Panc1 (cell line): ENCODE results near the gene SERPINB2. TPM values are rescaled to one million over a fixed set of nuclear protein-coding genes. Genes with fewer than 3 reads are reported as not detected.
"Not testable (repeated sequence)": the region's sequence is repeated elsewhere in the genome, so short reads cannot be mapped to it uniquely, and the experiment has no call there.

Source experiments
- ATAC-seq: fragments of 200-7000 bp; cut with Tn5 transposase; 2 replicates; pipeline ENCODE4 v1.9.1; 2020; ENCODE audit warnings: mild to moderate bottlenecking, moderate library complexity
- BruUV-seq: library from RNA; stranded (reverse); fragments of 400-500 nt; replicated peaks from 2 replicates; lab custom pipeline; 2021; lab: Mats Ljungman, UMichigan
- CTCF ChIA-PET: fragments of 300-600 bp; sonication (Branson Sonifier 250); formaldehyde crosslinking; loops from one replicate; lab custom pipeline; 2022; ENCODE audit warnings: antibody characterized with exemption; lab: Charles Lee
- POLR2A ChIA-PET: fragments of 300-600 bp; sonication (Branson Sonifier 250); formaldehyde crosslinking; loops from one replicate; lab custom pipeline; 2022; ENCODE audit warnings: antibody characterized with exemption; lab: Charles Lee
- DNase-seq: peaks from one replicate; pipeline ENCODE4 v3.0.0-alpha.2; 2010; ENCODE audit warnings: low read depth, low spot score
- H3K27ac ChIP-seq: 2 replicates; pipeline ENCODE4 v1.5.1; 2011; ENCODE audit warnings: mild to moderate bottlenecking, low read length, inconsistent platforms
- H3K27me3 ChIP-seq: fragments of 200-500 bp; sonication (Bioruptor generic); 2 replicates; pipeline ENCODE4 v1.6.0; 2014; ENCODE audit warnings: low read length, inconsistent platforms; ENCODE audit not compliant: control insufficient read depth, insufficient read depth
- H3K36me3 ChIP-seq: fragments of 200-500 bp; sonication (Bioruptor generic); 2 replicates; pipeline ENCODE4 v1.5.1; 2014; ENCODE audit warnings: inconsistent platforms, mild to moderate bottlenecking, low read length, moderate library complexity; ENCODE audit not compliant: control insufficient read depth, insufficient read depth
- H3K4me1 ChIP-seq: 2 replicates; pipeline ENCODE4 v1.5.1; 2011; ENCODE audit warnings: inconsistent platforms, mild to moderate bottlenecking, low read length, moderate library complexity; ENCODE audit not compliant: control insufficient read depth, insufficient read depth
- H3K4me3 ChIP-seq, 2 experiments: 2 replicates each; pipeline ENCODE4 v1.5.1; 2011 to 2012; ENCODE audit warnings: low read depth in 2 of 2, low read length in 2 of 2, mild to moderate bottlenecking in 2 of 2, inconsistent platforms in 1 of 2, moderate library complexity in 1 of 2
- H3K9me3 ChIP-seq: fragments of 200-500 bp; sonication (Bioruptor generic); 2 replicates; pipeline ENCODE4 v1.5.1; 2014; ENCODE audit warnings: low read depth, mild to moderate bottlenecking, inconsistent platforms, low read length, moderate library complexity; ENCODE audit not compliant: control insufficient read depth, insufficient read depth
- POLR2AphosphoS5 ChIP-seq: IDR thresholded peaks from 2 replicates; pipeline ENCODE4 v1.6.1; 2012; ENCODE audit warnings: mild to moderate bottlenecking, low read depth, low read length, moderate library complexity
- SIN3A ChIP-seq: IDR thresholded peaks from 2 replicates; pipeline ENCODE4 v1.6.1; 2012; ENCODE audit warnings: low read depth, mild to moderate bottlenecking, low read length, moderate library complexity, borderline replicate concordance; ENCODE audit not compliant: insufficient read depth
- TCF7L2 ChIP-seq: IDR thresholded peaks from 2 replicates; pipeline ENCODE4 v1.6.1; 2011; ENCODE audit warnings: mild to moderate bottlenecking, low read depth, low read length, inconsistent platforms
- in situ Hi-C: cut with HindIII; loops from 2 replicates; pipeline ENCODE4 v1.10.0; 2016; ENCODE audit warnings: low sequenced_read_pairs, low pct_unique_long_range_greater_than_20kb
- intact Hi-C: fragments of 100-400 bp; cut with micrococcal nuclease; formaldehyde crosslinking; loops from one replicate; pipeline ENCODE4 v1.10.0; 2022; ENCODE audit not compliant: unreplicated experiment
- total RNA-seq: library from RNA; stranded (reverse); gene quantifications from one replicate; pipeline ENCODE4 v1.2.1, GENCODE V29; 2021; ENCODE audit not compliant: unreplicated experiment
- TF ChIP-seq, protein P1 (sequence below), 2 experiments: IDR thresholded peaks; 2 replicates each; pipeline ENCODE4 v1.6.1; 2011 to 2012; ENCODE audit warnings: low read depth in 2 of 2, control low read depth in 1 of 2, low read length in 1 of 2, mild to moderate bottlenecking in 1 of 2, moderate library complexity in 1 of 2; ENCODE audit not compliant: insufficient read depth in 1 of 2
- TF ChIP-seq, protein P2 (sequence below): fragments of 450-650 bp; IDR thresholded peaks from 2 replicates; pipeline ENCODE4 v1.5.1; 2017; ENCODE audit warnings: mild to moderate bottlenecking

SERPINB2 gene
- total RNA-seq, 1 experiment from 2014 or later, result not detected

DNA sequence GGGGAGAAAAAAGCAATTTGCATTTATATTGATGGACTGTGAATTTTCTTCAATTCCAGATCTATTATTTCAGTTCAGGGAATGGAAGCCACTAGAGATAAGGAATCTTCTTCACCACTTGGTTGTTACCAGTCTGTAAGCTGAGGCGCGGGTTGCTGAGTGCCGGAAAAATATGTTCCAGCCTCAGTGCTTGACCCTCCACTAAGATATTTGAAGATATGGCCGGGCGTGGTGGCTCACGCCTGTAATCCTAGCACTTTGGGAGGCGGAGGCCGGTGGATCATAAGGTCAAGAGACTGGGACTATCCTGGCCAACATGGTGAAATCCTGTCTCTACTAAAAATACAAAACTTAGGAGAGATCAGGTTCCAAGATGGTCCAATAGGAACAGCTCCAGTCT, 52.5 kb downstream of the SERPINB2 start:
- H3K36me3 ChIP-seq, result no peaks in the 10 kb centered on the region
- no peaks in the 10 kb centered on the region for H3K9me3 ChIP-seq
- TF ChIP-seq, protein P1, sequence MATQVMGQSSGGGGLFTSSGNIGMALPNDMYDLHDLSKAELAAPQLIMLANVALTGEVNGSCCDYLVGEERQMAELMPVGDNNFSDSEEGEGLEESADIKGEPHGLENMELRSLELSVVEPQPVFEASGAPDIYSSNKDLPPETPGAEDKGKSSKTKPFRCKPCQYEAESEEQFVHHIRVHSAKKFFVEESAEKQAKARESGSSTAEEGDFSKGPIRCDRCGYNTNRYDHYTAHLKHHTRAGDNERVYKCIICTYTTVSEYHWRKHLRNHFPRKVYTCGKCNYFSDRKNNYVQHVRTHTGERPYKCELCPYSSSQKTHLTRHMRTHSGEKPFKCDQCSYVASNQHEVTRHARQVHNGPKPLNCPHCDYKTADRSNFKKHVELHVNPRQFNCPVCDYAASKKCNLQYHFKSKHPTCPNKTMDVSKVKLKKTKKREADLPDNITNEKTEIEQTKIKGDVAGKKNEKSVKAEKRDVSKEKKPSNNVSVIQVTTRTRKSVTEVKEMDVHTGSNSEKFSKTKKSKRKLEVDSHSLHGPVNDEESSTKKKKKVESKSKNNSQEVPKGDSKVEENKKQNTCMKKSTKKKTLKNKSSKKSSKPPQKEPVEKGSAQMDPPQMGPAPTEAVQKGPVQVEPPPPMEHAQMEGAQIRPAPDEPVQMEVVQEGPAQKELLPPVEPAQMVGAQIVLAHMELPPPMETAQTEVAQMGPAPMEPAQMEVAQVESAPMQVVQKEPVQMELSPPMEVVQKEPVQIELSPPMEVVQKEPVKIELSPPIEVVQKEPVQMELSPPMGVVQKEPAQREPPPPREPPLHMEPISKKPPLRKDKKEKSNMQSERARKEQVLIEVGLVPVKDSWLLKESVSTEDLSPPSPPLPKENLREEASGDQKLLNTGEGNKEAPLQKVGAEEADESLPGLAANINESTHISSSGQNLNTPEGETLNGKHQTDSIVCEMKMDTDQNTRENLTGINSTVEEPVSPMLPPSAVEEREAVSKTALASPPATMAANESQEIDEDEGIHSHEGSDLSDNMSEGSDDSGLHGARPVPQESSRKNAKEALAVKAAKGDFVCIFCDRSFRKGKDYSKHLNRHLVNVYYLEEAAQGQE (IDR thresholded peaks at IDR 0.05; ENCODE audit: insufficient read depth in 1 of 2, low read depth in 2 of 2, low read length in 1 of 2), result no peak
- TF ChIP-seq POLR2AphosphoS5 (no peak), TCF7L2 (no peak), SIN3A (no peak)
- TF ChIP-seq, protein P2, sequence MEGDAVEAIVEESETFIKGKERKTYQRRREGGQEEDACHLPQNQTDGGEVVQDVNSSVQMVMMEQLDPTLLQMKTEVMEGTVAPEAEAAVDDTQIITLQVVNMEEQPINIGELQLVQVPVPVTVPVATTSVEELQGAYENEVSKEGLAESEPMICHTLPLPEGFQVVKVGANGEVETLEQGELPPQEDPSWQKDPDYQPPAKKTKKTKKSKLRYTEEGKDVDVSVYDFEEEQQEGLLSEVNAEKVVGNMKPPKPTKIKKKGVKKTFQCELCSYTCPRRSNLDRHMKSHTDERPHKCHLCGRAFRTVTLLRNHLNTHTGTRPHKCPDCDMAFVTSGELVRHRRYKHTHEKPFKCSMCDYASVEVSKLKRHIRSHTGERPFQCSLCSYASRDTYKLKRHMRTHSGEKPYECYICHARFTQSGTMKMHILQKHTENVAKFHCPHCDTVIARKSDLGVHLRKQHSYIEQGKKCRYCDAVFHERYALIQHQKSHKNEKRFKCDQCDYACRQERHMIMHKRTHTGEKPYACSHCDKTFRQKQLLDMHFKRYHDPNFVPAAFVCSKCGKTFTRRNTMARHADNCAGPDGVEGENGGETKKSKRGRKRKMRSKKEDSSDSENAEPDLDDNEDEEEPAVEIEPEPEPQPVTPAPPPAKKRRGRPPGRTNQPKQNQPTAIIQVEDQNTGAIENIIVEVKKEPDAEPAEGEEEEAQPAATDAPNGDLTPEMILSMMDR, result no peak
- intact Hi-C loops, result no loop called here
- in situ Hi-C loops, result no loop called here
- ChIA-PET POLR2A (no interaction called here), CTCF (no interaction called here)
- ATAC-seq (no peak), DNase-seq (no peak)
- peaks cover 5% of the 10 kb centered on the region; the same call in 1 of the 2 replicates for H3K27me3 ChIP-seq
- no peak overlapping the region for H3K27ac ChIP-seq
- no TSS peak for BruUV-seq
- H3K4me1 ChIP-seq, result no peaks in the 10 kb centered on the region; the same call in 1 of the 2 replicates
- no peak overlapping the region for H3K4me3 ChIP-seq

DNA sequence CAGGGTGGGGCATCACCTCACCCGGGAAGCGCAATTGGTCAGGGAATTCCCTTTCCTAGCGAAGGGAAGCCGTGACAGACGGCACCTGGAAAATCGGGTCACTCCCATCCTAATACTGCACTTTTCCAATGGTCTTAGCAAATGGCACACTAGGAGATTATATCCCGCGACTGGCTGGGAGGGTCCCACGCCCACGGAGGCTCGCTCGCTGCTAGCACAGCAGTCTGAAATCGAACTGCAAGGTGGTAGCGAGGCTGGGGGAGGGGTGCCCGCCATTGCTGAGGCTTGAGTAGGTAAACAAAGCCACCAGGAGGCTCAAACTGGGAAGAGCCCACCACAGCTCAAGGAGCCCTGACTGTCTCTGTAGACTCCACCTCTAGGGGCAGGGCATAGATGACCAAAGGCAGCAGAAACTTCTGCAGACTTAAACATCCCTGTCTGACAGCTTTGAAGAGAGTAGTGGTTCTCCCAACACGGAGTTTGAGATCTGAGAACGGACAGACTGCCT, 53.1 kb downstream of the SERPINB2 start:
- H3K9me3 ChIP-seq, DNase-seq, ATAC-seq, BruUV-seq, H3K27ac ChIP-seq, CTCF ChIA-PET, H3K4me1 ChIP-seq, H3K4me3 ChIP-seq, H3K27me3 ChIP-seq, POLR2A ChIA-PET, H3K36me3 ChIP-seq, intact Hi-C loops, in situ Hi-C loops: not testable (repeated sequence)

DNA sequence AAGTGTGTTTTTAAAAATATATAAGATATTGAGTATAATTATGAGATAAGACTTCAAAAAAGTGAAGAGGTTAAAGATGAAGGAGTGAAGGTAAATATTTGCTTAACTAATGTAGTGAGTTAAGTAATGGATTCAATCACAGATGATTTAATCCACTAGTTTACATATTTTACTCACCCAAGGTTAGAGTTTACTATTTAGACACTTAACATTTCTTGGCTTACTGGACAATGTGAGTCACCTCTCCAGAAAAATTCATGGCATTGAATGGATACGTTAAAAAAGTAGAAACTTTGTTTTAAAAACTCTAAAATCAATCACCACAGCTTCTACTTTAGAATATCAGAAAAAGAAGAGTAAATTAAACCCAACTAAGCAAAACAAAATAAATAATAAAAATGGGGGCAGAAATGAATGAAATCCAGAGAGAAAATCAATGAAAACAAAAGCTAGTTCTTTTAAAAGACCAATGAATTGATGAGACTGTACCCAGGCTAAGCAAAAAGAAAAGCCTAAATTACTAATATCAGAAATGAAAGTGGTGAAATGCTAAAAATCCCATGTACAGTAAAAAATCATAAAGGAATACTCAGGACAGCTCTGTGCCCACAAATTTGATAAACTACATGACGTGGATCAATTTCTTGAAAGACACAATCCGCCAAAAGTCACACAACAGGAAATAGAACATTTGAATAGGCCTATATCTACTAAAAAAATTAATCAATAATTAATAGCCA, 59.7 kb downstream of the SERPINB2 start:
- in situ Hi-C loops, result no loop called here
- ChIA-PET CTCF (no interaction called here), POLR2A (no interaction called here)
- Histone ChIP-seq H3K27me3 (no peaks in the 10 kb centered on the region), H3K4me3 (no peak overlapping the region), H3K9me3 (no peaks in the 10 kb centered on the region), H3K27ac (no peak overlapping the region), H3K4me1 (no peaks in the 10 kb centered on the region), H3K36me3 (no peaks in the 10 kb centered on the region)
- DNase-seq (no peak), ATAC-seq (no peak)
- intact Hi-C loops, result no loop called here
- no peak for TF ChIP-seq TCF7L2
- no peak for TF ChIP-seq POLR2AphosphoS5
- TF ChIP-seq, protein P1 (IDR thresholded peaks at IDR 0.05; ENCODE audit: insufficient read depth in 1 of 2, low read depth in 2 of 2, low read length in 1 of 2), result no peak
- TF ChIP-seq, protein P2, result no peak
- no peak for TF ChIP-seq SIN3A
- BruUV-seq, result no TSS peak
